Measurements from ENCODE around the gene PSKH1.

PSKH1 gene

DNA sequence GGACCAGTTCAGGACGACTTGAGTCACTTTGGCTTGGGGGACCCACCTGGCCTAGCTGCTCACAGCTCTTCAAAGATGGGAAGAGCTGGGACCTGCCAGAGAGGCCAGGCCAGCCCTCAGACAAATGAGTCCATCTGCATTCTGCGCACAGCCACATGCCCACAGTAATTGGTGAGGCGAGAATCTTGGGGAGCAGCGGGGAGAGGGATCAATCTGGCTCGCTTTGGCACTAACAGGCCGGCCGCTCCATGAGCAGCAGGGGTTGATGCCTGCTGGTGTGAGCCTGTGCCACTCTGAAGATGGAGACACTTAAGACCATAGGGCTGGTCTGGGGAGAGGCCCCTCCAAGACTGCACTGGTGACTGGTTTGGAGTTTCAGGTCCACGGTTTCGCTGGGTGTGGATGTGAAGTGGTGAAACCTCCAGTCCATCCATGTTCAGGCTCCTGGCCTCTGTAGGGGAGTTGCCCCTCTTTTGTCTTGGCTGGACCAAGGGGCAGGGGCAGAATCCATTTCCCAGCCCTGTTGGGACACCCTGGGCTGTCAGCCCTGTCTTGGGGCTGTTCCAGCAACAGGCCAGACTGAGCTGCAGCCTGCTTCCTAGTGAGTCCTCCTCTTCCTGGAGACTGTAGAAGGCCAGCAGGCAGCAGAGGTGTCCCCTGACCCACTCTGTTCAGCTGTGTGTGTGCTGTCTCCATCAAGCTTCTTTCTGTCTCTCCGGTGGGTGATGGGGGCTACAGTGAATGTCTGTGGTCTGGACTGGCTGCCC, 31.3 kb downstream of the PSKH1 start:
- DNase-seq (ENCODE audit: low spot score) = no peak
- TF ChIP-seq, protein P1, sequence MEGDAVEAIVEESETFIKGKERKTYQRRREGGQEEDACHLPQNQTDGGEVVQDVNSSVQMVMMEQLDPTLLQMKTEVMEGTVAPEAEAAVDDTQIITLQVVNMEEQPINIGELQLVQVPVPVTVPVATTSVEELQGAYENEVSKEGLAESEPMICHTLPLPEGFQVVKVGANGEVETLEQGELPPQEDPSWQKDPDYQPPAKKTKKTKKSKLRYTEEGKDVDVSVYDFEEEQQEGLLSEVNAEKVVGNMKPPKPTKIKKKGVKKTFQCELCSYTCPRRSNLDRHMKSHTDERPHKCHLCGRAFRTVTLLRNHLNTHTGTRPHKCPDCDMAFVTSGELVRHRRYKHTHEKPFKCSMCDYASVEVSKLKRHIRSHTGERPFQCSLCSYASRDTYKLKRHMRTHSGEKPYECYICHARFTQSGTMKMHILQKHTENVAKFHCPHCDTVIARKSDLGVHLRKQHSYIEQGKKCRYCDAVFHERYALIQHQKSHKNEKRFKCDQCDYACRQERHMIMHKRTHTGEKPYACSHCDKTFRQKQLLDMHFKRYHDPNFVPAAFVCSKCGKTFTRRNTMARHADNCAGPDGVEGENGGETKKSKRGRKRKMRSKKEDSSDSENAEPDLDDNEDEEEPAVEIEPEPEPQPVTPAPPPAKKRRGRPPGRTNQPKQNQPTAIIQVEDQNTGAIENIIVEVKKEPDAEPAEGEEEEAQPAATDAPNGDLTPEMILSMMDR (IDR thresholded peaks at IDR 0.05) = no peak
- H3K4me3 ChIP-seq = no peak overlapping the region
- H3K27ac ChIP-seq = no peak overlapping the region

DNA sequence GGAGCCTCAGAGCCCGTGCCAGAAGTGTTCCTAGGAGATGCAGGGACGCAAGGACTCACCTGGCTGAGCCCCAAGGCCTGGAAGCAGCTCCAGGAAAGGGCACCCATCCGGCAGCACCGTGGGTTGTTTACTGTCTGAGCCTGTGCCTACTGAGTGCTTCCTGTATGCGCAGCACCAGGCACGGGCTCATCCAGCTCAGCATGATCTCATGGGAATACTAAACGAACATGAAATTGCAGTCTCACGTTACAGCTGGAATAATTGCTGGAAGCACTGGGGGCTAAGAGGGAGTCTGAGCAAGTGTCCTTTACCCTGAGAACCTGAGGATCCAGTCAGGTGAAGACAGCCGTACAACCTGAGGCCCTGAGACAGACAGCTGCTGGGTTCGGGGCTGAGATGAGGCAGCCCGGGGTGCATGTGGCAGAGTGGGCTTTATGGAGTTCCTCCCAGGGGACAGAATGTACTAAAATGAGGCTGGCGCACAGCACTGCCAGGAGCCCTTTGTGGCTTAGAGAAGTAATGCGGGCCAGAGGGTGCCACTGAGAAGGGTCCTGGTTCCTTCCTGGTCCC, 33.2 kb downstream of the PSKH1 start:
- Histone ChIP-seq H3K4me3 (peak overlapping the region; percentile 16), H3K27ac (peak overlapping the region; percentile 62 to 76)
- DNase-seq (ENCODE audit: low spot score) = no peak
- TF ChIP-seq, protein P1 (IDR thresholded peaks at IDR 0.05) = peak; percentile 13

DNA sequence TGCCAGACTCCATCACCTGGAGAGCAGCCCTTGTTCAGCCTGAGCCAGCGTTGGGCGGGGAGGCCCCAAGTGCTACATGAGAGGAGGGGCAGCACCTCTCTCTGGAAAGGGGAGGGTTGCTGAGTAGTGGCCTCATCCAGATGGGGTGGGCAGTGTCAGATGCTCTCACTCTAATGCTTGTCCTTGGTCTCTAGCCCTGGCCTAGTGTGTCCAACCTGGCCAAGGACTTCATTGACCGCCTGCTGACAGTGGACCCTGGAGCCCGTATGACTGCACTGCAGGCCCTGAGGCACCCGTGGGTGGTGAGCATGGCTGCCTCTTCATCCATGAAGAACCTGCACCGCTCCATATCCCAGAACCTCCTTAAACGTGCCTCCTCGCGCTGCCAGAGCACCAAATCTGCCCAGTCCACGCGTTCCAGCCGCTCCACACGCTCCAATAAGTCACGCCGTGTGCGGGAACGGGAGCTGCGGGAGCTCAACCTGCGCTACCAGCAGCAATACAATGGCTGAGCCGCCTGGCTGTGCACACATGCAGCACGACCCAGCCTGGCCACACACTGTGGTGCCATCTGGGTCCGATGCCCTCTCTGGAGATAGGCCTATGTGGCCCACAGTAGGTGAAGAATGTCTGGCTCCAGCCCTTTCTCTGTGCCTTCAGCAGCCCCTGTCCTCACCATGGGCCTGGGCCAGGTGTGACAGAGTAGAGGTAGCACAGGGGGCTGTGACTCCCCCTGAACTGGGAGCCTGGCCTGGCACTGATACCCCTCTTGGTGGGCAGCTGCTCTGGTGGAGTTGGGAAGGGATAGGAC, 34.3 kb downstream of the PSKH1 start:
- TF ChIP-seq, protein P1 (IDR thresholded peaks at IDR 0.05) = no peak
- DNase-seq (ENCODE audit: low spot score) = no peak
- Histone ChIP-seq H3K4me3 (no peak overlapping the region), H3K27ac (peak overlapping the region in 1 of 2 donors; percentile 62)

DNA sequence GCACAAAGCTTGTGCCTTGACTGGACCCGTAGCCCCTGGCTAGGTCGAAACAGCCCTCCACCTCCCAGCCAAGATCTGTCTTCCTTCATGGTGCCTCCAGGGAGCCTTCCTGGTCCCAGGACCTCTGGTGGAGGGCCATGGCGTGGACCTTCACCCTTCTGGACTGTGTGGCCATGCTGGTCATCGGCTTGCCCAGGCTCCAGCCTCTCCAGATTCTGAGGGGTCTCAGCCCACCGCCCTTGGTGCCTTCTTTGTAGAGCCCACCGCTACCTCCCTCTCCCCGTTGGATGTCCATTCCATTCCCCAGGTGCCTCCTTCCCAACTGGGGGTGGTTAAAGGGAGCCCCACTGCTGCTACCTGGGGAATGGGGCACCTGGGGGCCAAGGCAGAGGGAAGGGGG, 35.1 kb downstream of the PSKH1 start:
- Histone ChIP-seq H3K27ac (no peak overlapping the region), H3K4me3 (no peak overlapping the region)
- no peak for DNase-seq (ENCODE audit: low spot score)
- TF ChIP-seq, protein P1 (IDR thresholded peaks at IDR 0.05) = no peak

DNA sequence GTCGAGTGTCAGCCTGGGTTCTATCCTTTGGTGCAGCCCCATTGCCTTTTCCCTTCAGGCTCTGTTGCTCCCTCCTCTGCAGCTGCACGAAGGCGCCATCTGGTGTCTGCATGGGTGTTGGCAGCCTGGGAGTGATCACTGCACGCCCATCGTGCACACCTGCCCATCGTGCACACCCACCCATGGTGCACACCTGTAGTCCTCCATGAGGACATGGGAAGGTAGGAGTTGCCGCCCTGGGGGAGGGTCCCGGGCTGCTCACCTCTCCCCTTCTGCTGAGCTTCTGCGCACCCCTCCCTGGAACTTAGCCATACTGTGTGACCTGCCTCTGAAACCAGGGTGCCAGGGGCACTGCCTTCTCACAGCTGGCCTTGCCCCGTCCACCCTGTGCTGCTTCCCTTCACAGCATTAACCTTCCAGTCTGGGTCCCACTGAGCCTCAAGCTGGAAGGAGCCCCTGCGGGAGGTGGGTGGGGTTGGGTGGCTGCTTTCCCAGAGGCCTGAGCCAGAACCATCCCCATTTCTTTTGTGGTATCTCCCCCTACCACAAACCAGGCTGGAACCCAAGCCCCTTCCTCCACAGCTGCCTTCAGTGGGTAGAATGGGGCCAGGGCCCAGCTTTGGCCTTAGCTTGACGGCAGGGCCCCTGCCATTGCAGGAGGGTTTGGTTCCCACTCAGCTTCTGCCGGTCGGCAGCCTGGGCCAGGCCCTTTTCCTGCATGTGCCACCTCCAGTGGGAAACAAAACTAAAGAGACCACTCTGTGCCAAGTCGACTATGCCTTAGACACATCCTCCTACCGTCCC, 35.7 kb downstream of the PSKH1 start:
- no peak overlapping the region for H3K27ac ChIP-seq
- no peak overlapping the region for H3K4me3 ChIP-seq
- no peak for DNase-seq (ENCODE audit: low spot score)
- TF ChIP-seq, protein P1 (IDR thresholded peaks at IDR 0.05) = peak; percentile 80

DNA sequence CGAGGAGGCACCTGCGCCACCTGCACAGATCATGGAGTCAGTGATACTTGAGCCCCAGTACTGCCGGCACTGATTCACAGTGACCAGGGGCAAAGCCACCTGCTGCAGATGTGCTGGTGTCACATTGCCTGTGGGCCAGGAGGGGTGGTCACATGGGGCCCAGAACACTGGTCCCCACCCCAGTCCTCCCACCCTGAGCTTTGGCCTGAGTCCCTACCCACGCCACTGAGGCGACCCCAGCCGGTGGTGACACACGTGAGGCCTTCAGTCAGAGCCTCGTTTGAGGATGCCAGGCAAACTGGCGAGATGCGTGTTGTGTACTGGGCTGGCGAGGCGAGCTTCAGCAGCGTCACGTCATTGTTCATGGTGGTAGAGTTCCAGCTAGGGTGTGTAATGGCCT, 37.1 kb downstream of the PSKH1 start:
- H3K4me3 ChIP-seq = no peak overlapping the region
- DNase-seq (ENCODE audit: low spot score) = no peak
- TF ChIP-seq, protein P1 (IDR thresholded peaks at IDR 0.05) = no peak
- H3K27ac ChIP-seq = no peak overlapping the region

Measured in coronary artery (tissue), 2 donors.